ENCODE data around the gene PARPBP.
A peak's percentile ranks its signal among the peaks of the same experiment; 100 is the strongest.
"Not testable (repeated sequence)": the region's sequence is repeated elsewhere in the genome, so short reads cannot be mapped to it uniquely, and the experiment has no call there.

Gene PARPBP

GRCh38 chr12:102119674-102120563 is at the start of gene PARPBP, which contains the start of gene NUP37:
PARPBP (plus strand) TSS chr12:102120183; CDS start chr12:102123889, 3,706 bp downstream.
NUP37 (minus strand) TSS chr12:102120114; CDS start chr12:102118518, 1,596 bp downstream.
- peak; percentile 89 to 92 for DNase-seq

DNA sequence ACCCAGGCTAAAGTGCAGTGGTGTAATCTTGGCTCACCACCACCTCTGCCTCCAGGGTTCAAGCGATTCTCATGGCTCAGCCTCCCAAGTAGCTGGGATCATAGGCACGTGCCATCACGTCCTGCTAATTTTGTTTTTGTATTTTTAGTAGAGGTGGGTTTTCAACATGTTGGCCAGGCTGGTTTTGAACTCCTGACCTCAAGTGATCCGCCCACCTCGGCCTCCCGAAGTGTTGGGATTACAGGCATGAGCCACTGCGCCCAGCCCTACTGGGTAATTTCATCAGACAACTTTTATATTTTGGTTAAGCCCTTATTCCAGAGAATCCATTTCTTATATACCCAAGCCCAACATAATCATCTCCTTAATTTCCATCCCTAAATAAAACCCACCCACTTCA is 47.9 kb upstream of the PARPBP start:
- not testable (repeated sequence) for DNase-seq

DNA sequence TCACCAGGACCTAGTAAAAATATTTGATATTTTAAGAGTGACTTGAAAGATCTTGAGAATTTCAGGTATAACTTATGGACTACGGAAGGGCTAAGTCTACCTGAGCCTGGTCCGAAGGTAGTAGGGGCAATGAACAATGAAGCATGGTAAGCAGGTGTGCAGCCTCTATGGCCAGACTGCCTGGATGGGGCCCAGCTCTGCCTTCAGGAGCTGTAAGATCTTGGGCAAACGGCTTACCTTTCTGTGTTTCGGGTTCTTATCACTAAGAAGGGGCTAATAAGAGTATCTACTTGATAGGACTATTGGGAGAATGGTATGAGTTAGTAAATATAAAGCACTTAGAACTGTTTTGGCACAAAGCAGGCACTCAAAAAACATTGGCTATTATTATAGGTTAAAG is 39.1 kb upstream of the PARPBP start:
- no peak for DNase-seq

- not testable (repeated sequence) for DNase-seq
These were observed 30.7 kb upstream of the PARPBP start for GRCh38 chr12:102089228-102089835.

GRCh38 chr12:102093319-102093718 is 26.7 kb upstream of the PARPBP start:
- DNase-seq: no peak

- no peak for DNase-seq
These were observed 24.2 kb upstream of the PARPBP start for GRCh38 chr12:102095677-102096263.

GRCh38 chr12:102096855-102097254 is 23.1 kb upstream of the PARPBP start:
- no peak for DNase-seq

GRCh38 chr12:102106905-102107304 is 13.1 kb upstream of the PARPBP start:
- no peak for DNase-seq

DNA sequence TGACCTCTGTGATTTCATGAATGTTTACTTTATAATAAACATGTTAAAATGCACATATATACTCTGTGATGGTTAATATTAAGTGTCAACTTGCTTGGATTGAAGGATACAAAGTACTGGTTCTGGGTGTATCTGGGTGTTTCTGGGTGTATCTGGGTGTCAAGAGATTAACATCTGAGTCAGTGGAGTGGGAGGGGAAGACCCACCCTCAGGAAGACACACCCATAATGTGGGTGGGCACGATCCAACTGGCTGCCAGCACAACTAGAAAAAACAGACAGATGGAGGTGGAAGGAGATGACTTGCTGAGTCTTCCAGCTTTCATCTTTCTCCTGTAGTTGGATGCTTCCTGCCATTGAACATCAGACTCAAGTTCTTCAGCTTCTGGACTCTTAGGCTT is 12.0 kb upstream of the PARPBP start:
- no peak for DNase-seq

GRCh38 chr12:102110782-102111181 is 9.2 kb upstream of the PARPBP start:
- no peak for DNase-seq

DNA sequence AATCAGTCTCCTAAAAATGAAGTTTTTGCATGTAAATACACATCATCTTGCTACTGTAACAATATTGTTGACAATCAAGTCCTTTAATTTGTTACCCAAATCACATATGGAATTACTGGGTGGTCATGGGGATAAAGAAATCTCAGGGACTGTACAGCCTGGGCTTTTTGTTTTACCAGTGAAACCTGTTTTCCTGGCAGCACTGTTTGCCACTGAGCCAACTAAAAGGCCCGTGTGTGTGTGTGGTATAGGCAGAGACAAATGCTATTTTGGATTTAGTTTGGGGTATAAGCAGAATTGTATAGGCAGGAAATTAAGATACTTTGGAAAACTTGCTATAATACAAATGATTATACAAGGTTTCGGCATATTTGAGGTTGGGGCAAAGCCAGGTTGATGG is 5.8 kb upstream of the PARPBP start:
- no peak for DNase-seq

- no peak for DNase-seq
These were observed 3.6 kb upstream of the PARPBP start for GRCh38 chr12:102116392-102116791.

DNA sequence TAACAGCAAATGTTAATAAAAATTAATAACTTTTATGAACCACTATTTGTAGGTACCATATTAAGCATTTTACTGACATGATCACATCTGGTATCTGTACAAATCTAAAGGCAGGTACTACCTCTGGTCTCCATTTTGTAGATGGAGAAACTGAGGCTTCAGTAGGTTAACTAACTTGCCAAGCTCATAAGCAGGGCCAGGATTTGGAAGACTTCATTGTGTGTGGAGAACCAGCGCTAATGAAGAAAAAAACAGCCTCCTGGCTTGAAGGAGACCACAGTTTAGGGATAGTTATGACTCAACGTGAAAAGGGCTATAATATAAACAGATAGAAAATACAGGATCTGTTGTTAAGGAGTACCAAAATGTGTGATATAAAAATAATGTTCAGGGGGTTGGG is 1.1 kb upstream of the PARPBP start:
- no peak for DNase-seq

GRCh38 chr12:102120564-102120873 is 536 bp downstream of the PARPBP start:
- no peak for DNase-seq

DNA sequence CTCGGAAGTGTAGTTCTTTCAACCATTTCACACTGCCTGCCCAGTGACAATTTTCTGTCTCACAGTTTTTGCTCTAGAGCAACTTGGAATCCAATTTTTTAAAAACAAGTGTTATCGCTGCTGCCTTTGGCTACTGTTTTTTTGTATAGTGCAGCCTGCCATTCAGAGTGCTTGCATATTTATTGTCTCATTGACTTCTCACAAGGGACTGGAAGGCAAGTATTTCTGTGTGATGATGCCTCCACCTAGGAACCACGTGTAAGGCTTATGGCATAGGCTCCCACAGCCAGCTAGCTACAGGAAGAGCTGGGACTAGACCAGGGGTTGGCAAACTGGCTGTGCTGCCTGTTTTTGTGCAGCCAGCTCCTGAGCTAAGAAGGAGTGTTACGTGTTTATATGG is 903 bp downstream of the PARPBP start:
- peak in 1 of 2 experiments; percentile 9 for DNase-seq

DNA sequence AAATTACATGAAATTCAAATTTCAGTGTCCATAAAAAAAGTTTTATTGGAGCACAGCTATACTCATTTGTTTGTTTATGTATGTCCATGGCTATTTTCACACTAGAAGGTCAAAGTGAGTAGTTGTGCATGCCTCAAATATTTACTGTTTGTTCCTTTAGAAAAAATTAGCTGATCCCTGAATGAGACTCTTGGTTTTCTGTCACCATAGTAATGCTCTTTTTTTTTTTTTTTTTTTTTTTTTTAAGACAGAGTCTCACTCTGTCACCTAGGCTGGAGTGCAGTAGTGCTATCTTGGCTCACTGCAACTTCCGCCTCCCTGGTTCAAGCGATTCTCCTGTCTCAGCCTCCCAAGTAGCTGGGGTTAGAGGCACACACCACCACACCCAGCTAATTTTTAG is 1.3 kb downstream of the PARPBP start:
- DNase-seq: not testable (repeated sequence)

GRCh38 chr12:102130720-102131119 is 10.7 kb downstream of the PARPBP start:
- not testable (repeated sequence) for DNase-seq

DNA sequence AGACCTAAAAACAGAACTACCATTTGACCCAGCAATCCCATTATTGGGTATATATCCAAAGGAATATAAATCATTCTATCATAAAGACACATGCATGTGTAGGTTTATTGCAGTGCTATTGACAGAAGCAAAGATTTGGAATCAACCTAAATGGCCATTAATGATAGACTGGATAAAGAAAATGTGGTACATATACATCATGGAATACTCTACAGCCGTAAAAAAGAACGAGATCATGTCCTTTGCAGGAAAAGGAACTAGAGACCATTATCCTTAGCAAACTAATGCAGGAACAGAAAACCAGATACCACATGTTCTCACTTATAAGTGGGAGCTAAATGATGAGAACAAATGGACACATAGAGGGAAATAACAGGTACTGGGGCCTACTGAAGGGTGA is 11.5 kb downstream of the PARPBP start:
- DNase-seq: not testable (repeated sequence)

- not testable (repeated sequence) for DNase-seq
These were observed 17.6 kb downstream of the PARPBP start for GRCh38 chr12:102137619-102138018.

DNA sequence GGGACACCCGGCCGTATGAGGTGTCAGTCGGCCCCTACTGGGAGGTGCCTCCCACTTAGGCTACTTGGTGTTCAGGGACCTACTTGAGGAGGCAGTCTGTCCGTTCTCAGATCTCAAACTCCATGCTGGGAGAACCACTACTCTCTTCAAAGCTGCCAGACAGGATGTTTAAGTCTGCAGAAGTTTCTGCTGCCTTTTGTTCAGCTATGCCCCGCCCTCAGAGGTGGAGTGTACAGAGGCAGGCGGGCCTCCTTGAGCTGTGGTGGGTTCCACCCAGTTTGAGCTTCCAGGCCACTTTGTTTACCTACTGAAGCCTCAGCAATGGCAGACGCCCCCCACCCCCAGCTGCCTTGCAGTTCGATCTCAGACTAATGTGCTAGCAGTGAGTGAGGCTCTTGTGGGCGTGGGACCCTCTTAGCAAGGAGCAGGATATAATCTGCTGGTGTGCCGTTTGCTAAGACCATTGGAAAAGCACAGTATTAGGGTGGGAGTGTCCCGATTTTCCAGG is 22.9 kb downstream of the PARPBP start:
- DNase-seq: not testable (repeated sequence)

DNA sequence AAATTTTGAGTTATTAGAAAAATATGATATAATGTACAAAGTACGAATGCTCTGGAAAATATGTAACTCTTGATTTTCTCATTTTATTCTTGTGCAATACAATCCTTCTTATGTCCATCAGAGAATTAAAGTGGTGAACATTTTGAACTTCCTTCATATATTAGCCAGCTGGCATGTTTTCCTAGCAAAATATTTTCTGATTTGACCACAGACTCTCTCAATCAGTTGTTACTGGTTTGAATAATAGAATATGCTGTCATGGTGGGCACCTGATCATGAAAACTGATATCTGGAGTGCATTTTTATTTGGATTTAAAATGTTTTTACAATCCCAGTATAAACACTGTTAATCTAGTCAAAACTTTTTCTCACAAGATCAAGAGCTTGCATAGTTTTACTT is 24.2 kb downstream of the PARPBP start:
- DNase-seq: no peak

- DNase-seq: not testable (repeated sequence)
These were observed 27.1 kb downstream of the PARPBP start for GRCh38 chr12:102147062-102147587.

GRCh38 chr12:102155206-102155605 is 35.2 kb downstream of the PARPBP start:
- not testable (repeated sequence) for DNase-seq
